ENCODE data around the gene VPS13A.

VPS13A gene

DNA sequence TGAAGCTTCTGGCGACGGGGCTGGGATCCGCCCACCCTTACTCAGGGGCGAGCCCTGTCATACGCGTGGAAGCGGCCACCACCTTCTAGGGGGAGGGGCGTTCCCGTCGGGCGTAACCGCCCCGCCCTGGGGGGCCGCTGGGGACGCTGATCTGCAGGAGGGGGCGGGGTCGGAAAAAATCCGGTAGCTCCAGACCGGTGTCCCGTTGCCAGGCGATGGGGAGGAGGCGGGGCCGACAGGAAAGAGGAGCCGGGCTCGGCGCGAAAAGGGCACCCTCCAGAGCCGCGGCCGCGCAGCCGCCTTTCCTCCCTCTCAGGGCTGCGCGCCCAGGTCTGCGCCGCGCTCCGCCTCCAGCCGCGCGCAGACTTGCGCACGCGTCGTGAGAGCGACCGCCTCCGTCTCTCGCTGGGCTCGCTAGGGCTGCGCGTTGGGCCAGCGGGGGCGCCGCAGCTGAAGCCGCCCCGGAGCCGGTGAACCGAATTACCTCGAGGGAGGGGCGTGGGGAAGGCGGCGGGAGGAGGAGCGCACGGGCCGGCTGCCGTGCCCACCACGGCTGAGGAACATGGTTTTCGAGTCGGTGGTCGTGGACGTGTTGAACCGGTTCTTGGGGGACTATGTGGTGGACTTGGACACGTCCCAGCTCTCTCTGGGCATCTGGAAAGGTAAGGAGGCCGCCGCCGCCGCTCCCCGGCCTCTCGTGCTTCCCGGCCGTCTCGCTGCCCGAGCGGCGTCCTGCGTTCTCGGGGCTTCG is at the start of gene VPS13A:
Gene VPS13A, plus strand, starts transcription at position 392 of the 751 bp plus-strand sequence. Its CDS starts 171 bp downstream, at position 563.
- no peak for DNase-seq (ENCODE audit: low read depth)

DNA sequence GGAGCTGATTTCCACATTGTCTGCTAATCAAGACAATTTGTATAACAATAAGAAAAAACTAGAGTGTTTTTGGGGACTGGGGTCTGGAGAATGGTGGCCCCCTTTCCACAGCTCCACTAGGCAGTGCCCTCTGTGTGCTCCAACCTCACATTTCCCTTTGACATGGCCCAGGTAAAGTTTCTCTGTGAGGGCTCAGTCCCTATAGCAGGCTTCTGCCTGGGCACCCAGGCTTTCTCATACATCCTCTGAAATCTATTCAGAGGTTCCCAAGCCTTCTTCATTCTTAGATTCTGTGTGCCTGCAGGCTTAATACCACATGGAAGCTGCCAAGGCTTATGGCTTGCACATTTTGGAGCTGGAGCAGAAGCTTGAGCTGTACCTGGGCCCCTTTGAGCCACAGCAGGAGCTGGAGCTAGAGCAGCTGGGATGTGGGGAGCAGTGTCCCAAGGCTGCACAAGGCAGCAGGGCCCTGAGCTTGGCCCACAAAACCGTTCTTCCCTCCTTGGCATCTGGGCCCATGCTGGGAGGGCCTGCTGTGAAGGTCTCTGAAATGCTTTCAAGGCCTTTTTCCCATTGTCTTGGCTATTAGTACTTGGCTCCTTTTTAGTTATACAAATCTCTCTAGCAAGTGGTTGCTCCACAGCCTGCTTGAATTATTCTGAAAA is 49.1 kb upstream of the VPS13A start:
- DNase-seq (ENCODE audit: low read depth), result no peak

DNA sequence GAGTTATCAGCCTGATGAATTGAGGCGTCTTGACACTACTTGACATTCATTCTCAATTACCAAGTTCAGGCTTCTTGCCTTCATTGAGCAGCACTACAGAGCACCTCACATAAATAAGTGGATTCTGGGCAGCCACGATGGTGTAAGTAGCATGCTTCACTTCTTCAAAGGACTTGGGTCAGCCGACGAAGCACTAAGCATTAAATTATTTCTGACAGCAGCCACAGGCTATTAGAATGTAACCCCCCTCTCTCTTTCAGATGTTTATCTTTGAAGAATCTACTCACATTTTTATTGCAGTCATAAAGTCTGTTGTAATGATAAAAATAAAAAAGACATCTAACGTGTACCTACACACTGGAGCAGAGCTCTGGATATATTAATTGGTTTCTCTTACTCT is 45.9 kb upstream of the VPS13A start:
- no peak for DNase-seq (ENCODE audit: low read depth)

DNA sequence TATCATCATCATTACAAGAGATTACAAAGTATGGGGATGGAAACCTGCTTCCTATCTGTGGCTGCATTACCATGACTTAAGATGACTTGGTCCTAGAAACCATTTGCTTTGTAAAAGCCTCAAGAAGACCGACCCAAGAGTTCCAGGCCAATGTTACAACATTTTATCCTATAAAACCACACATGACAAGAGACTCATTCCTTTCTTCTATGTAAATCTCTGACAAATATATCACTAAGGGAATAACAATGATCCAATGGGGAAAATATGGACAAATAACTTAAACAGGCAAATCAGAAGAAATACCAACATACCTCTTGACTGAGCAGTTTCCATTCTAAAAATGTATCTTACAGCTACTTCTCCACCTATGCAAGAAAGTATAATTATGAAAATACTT is 44.3 kb upstream of the VPS13A start:
- DNase-seq (ENCODE audit: low read depth), result no peak

DNA sequence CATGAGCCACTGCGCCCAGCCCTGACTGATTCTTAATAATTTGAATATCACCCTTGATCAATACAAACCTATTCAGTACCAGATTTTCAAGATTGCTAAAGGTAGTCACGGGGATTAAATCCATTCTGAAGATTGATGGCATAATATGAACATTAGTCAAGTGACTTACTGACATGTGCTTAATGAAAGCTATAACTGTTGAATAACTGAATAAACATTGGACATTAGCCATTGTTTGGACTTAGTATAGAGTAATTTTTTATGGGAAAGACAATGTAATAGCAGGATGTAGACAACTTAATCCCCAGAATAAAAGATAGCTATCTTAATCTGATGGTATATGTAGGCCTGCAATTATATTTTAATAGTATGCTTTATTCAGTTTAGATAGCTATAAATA is 35.0 kb upstream of the VPS13A start:
- no peak for DNase-seq (ENCODE audit: low read depth)

DNA sequence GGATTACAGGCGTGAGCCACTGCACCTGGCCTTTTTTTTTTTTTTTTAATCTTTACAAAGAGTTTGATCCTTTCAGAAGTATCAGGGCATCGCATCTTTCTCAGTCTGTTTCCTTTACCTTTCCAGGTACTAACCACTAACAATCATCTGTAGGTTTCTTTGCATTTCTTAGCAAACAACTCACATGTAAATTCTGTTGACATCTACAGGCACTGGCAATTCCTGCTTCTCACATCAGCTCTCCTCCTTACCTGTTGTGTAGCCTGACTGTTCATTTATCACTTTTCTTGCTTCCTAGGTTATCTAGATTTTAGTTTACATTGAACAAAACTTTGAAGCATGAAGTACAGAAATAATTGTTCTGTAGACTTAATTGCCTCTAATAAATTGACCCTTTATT is 27.5 kb upstream of the VPS13A start:
- DNase-seq (ENCODE audit: low read depth), result no peak

DNA sequence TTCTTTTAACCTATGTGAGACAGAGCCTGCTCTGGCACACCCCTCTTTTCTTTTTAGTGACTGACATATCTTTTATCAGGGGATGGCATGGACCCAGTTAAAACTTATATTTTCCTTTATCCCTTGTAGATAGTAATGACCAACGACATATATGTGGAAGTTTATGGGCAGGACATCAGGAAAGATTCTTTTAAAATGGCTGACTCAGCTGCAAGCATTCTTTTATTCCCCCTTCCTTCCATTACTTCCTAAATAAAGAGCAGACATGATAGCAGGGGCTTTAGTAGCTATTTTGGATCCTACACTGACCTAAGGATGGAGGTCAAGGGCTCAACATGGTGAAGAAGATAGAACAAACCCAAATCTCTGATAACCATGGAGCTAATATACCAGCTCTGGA is 25.0 kb upstream of the VPS13A start:
- no peak for DNase-seq (ENCODE audit: low read depth)

DNA sequence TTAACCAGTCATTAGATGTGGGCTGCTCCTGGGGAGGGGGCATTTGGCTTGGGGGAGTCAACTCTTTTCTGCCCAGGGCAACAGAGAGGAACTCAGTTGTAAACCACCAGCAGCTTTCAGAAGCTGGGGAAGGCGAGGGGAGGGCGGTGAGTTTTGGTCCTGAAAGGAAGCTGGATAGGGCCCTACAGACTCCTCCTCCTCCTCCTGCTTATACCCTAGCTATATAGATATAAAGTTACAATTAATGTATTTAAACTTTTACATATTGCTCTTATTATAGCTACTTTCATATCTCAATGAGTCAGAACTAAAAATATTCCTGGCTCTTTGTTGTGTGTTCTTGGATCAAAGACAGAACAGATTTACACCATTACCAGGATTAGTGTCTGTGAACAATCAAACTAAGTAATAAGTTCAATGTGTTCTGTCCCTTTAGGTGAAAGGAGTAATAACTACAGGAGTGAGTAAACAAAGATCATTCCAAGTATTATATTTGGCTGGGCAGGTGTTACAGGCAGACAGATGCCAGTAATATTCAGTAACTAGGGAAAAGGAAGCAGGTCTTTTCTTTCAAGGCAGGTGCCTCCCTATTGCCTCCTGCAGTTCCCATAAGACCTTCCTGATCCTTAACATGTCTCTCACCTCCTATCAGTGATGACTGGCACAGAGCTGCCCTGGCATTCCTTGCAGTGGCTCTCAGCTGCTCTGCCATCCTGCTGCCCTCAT is 20.5 kb upstream of the VPS13A start:
- no peak for DNase-seq (ENCODE audit: low read depth)

DNA sequence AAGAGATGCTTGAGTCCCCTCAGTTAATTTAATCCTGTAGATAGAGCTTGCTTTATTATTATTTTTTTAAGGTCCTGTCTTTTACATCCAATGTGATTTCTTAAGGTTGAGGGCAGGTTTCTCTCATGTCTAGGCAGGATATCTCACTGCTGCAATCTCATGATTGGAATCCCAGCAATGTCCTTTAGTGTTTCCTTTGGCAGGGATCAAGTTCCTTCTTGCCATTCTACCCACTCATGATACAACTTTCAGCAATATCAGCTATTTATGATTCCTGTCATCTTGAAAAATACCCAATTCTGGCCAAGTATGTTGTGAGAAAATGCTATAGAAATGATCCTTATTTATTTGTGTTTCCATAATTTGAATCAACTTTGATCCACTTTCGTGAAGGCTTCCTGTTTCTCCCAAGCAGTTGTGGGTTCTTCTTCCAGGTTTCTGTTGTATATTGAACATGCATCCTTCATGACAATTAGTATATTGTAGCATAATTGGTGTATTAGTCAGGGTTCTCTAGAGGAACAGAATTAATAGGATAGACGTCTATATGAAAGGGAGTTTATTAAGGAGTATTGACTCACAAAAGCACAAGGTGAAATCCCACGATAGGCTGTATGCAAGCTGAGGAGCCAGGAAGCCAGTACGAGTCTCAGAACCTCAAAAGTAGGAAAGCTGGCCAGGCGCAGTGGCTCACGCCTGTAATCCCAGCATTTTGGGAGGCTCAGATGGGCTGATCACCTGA is 18.4 kb upstream of the VPS13A start:
- DNase-seq (ENCODE audit: low read depth), result no peak

DNA sequence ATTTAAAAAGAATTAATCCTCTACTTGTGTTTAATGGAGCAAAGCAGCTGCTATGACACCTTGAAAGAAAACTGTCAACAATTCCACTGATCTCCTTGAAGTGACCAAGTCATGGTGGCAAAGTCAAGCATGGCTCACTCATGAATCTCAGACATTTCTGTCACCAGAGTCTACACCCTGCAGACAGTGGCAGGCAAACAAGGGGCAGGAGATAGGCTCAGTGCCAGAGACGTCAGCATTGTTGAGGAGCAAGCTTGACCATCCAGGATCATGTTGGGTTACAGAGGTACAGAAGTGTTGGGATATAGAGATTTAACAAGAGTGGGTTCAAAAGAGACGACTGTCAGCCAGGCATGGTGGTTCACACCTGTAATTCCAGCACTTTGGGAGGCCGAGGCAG is 16.1 kb upstream of the VPS13A start:
- no peak for DNase-seq (ENCODE audit: low read depth)

DNA sequence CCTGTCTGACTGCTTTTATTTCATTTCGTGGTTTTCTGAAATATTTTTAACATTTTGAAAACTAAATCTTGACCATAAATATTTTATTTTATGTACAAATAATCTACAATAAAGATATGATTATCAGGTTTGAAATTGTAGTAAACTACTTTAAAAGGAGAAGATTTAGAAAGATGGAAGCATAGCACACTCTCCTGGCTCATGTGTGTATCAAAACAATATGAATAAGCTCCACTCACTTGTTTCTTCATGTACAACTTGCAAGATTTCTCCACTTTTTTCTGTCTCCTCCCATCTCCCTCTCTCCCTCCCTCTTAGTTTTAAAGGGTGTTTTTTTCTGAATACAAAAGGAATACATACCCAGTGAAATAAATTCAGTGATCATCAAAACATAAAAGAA is 15.4 kb upstream of the VPS13A start:
- DNase-seq (ENCODE audit: low read depth), result no peak

DNA sequence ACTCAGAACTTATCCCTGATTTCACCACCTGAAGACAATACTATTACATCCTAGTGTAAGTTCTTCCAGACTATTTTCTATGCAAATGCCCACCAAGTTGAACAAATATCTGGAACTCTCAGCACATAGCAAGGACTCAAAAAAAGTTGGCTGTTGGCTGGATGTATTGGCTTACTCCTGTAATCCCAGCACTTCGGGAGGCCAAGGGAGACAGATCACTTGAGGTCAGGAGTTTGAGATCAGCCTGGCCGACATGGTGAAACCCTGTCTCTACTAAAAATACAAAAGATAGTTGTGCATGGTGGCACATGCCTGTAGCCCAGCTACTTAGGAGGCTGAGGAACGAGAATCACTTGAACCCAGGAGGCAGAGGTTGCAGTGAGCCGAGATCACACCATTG is 15.0 kb upstream of the VPS13A start:
- DNase-seq (ENCODE audit: low read depth), result no peak

DNA sequence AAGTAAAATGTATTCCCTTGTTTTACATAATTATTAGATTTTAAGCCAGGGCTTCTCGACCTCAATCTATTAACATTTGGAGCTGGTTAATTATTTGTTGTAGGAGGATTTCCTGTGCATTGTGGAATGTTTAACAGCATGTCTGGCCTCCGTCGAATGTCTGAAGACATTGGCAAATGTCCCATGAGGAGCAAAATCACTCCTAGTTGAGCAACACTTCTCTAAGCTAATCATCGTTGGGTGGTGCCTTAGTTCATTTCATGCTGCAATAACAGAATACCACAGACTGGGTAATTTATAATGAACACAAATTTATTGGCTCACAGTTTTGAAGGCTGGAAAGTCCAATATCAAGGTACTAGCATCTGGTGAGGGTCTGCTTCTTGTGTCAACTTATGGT is 13.4 kb upstream of the VPS13A start:
- no peak for DNase-seq (ENCODE audit: low read depth)

DNA sequence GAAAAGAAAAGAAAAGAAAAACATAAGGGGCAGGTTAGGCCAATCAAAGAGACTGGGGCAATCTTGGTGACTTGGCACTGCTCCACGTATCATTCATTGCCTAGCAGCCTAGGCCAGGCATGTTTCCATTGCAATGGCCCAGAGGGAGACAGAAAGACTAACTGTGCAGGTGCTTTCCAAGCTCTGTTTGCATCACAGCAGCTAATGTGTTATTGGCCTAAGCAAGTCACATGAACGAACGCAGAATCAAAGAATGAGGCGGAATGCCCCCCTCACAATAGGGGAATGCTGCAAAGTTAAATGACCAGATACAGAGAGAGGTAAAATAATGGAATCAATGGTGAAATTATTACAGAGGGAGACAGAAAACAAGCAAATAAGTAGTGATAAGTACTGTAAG is 11.1 kb upstream of the VPS13A start:
- no peak for DNase-seq (ENCODE audit: low read depth)

DNA sequence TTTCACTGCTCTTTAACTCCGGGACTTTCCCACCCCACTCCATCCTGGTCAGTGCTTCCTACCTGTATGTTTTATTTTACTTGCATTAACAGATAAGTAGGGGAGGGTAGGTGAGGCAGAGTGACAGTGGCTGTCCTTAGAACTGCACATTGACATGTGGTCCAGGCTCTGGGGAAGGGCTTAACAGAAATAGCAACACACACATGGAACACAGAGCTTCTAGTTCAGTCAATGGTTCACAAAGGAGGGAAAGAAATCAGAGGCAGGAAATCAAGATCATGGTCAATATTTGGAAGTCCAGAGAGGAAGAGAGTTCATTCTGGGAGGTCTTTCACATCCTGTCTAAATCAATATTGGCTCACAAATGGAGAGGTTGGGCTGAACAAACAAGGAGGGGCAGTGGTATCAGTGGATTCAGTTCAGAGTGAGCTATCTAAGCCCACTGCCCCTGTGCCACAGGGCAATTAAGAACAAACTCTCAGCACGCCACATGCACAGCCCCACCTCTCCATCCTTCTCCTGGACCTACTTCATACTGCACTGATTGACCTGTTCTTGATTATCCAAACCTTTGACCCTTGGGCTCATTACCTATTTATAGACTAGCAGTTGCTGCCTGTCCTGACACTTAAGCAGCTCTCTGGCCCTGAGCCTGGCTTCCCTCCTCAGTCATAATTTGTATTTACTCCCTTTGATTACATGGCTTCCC is 6.2 kb upstream of the VPS13A start:
- DNase-seq (ENCODE audit: low read depth), result no peak

DNA sequence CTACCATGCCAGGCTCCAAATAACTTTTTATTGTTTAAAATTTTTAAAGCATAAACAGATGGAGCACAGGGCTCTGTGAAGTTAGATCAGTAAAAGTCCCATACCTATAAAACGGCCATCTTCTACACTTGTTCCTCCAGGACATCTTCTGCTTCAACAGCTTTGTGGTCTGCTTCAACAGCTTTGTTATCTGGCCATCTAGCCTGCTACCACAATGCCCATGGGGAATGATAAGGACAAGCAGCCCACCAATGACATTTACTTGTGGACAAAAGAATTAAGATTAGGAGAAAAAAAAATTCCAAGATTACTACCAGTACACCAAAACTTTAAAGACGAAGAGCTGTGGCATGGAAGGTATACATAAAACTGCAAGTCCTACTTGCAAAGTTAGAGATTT is 2.2 kb upstream of the VPS13A start:
- no peak for DNase-seq (ENCODE audit: low read depth)

DNA sequence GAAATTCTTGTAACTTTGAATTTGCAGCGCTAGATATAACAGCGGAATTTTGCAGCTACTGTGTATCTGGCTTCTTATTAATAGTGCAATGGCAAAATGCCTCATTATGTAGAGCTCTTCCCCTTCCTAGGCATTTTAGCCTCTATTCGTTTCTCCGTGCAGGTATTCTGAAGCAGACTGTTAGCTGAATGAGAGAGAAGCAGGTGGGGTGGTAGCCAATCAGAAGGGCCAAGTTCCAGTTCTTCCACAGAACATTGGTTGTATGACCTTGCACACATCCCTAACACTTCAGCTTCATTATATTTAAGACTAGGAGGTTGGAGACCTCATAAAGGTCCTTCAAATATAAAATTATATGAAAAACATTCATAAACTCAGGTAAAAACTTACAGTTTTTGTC is 1.2 kb upstream of the VPS13A start:
- DNase-seq (ENCODE audit: low read depth), result no peak

DNA sequence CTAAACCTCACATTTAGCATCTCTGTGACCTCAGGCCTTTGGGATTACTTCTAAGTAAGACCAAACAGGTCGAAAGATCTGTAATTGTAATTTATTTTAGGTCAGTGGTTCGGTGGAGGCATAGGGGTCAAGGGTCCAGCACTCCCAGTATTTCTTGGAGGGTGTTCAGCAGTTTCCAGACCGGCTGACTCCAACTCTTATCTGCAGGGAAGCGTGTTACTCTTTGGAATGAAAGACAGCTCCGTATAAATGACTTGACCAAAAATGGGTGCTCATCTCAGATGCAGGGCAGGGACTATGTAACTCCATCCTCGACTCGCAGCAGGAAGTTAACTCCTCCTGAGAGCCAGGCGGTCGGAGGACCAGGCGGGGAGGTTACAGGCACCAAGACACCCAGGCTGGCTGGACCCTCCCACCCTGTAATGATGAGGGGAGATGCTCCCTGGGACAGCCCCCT is 620 bp upstream of the VPS13A start:
- no peak for DNase-seq (ENCODE audit: low read depth)

DNA sequence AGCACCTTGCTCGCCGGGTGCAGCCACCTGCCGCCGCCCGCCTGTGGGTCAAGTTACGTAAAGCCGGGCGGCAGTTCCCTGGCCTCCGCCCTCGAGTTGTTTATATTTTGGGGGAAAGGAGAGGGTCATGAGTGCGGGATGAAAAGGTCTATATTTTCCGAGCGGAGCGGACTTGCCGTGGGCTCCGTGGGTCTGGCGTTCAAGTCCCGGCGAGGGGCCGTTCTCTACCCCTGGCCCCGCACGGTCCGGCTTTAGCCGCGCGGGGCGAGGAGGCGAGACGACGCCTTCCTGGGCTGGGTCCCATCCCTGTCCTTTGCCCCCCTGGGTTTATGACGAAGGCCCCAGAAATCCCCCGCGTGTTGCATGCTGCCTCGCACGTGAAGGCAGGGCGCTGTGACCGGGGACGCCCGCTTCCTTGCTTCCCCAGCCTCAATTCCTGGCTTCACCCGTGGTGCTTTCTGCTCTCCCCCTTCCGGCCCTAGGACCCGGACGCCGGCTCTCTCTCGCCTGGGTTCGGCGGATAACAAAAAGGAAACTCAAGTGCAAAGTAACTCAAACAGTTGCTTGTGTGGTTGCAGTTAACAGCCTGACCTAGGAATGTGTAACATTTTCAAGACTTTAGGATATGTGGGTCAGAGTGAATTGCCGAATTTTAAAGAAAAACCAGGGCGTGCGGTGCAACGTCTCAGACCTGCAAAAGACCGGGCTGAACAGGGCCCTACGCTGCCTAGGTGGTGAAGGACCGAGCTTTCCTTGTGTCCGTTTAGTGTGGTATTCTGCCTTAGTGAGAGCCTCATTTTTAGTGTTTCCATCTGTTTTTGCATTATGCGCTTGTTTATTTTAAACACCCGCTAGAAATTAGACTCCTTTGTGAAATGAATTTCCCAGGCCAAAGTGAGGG is 810 bp downstream of the VPS13A start:
- no peak for DNase-seq (ENCODE audit: low read depth)

DNA sequence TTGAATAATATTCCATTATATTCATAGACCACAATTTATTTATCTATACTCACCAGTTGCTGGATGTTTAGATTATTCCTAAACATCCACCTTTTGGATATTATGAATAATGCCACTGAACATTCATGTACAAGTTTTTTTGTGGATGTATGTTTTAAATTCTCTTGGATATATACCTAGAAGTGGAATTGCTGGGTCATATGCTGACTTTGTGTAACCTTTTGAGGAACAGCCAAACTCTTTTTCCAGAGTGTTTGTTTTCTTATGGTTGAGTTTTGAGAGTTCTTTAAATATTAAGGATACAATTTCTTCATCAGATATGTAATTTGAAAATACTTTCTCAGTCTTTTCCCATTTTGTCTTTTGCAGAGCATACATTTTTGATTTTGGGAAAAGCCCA is 2.7 kb downstream of the VPS13A start:
- DNase-seq (ENCODE audit: low read depth), result no peak

DNA sequence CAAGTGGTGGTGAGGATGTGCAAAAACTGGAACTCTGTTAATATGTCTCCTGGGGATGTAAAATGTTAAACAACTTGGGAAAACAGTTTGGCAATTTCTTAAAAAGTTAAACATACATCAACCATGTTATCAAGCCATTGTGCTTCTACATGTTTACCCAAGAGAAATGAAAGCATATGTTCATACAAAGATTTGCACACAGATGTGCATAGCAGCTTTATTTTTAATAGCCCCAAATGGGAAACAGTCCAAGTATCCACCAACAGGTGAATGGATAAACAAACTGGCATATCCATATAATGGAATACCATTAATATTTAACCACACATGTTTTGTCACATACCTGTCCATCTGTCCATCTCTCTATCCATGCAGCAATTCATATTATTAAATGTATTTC is 6.2 kb downstream of the VPS13A start:
- no peak for DNase-seq (ENCODE audit: low read depth)

All from non-pigmented ciliary epithelial cell (primary cell).